ENCODE data around the gene ATXN10.

- no peak for TF ChIP-seq CTCF (IDR thresholded peaks at IDR 0.05)
- TF ChIP-seq POLR2A (IDR thresholded peaks at IDR 0.05), result no peak
Measured at GRCh38 chr22:45756558-45756957, 84.9 kb downstream of the ATXN10 start.

Data from lower leg skin (tissue), 3 donors.